Measurements from ENCODE around the gene AMACR.

The AMACR gene

GRCh38 chr5:34007201-34007620 is 639 bp downstream of the AMACR start:
- no peak for DNase-seq (ENCODE audit: low spot score)

DNA sequence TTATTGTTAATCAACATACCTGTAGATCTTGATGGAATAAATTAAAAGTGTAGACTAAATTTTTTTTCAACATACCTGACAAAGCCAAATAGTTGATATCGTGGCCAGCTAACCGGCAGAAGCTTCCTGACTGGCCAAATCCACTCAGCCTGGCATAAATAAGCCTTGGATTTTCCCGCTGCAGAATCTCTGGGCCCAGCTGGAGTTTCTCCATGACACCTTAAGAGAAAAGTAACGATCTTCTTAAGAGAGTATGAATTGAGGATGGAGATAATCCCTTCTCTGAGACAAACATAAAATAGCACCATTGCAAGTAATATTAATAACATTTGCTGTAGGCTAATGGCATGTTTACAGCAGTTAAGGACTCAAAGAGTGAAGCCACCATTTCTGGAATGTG is 2.2 kb downstream of the AMACR start:
- DNase-seq (ENCODE audit: low spot score), result no peak

DNA sequence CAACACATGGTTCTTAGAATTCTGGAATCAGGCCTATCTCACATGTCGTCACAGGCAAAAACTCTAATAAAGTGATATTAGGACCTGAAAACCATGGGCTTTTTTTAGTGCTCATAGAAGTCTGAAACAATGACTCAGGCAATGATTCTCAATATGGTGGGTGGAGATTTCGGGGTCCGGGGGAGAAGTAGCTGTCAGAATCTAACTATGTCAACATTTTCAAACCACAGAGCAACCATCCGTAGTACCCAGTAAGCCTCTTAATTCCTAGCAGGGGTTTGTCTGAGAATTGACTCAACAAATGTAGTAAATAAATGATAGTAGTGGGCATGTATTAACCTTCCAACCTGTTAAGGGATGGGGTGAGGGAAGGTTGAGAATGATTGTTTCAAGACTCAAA is 2.6 kb downstream of the AMACR start:
- no peak for DNase-seq (ENCODE audit: low spot score)

- no peak for DNase-seq (ENCODE audit: low spot score)
Observed at GRCh38 chr5:34003941-34004340, 3.9 kb downstream of the AMACR start.

DNA sequence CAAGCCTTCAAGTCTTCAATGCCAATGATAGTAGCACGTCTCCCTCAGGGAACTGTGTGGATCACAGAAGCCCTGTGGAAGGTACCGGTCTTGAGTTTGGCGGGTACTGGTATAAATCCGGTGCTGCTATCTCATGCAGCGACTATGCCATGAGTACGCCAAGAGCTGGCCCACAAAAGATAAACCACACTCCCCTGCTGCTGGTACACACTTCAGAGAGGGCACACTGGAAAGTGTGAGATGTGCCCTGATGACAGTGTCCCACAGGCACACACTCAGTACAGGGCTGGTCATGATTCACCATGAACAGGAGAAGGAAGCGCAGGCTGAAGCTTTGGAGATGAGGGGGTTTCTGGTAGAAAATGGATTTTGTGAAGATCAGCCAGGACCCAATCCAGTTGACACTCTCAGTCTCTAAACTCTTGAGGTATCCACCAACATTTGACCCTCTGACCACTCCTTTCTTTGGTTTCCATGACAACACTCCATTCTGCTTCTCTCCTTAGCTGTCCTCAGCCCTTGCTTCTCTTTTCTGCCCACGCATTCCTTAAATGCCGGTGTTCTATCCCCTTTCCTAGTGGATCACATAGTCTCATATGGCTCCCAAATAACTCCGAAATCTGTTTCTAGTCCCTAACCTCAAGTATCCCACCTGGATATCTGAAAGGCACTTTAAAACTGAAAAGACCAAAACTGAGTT is 5.1 kb downstream of the AMACR start:
- DNase-seq (ENCODE audit: low spot score), result no peak

DNA sequence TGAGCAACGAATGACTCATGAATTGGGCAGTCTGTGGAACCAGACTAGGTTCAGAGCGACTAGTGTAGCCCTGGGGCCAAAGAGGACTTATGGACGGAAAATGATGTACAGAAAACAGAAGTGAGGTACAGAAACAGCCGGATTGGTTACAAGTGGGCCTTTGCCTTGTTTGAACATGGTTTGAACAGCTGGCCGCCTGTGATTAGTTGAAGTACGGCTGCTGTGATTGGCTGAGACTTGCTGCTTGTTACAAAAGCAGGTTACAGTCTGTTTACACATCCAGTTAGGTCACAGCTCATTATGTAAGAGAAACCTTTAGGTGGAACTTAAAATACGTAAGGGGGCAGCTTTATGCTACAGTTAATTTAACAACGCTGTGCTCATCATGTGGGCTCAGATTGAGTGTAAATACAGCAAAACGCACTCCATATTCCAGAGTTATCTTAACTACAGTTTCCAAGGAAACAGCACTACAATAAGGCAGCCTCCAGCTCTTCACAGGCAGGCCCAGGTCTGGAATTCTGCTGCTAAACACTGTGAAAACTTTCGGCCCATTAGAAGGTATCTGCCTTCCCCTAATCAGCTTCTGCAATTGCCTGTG is 6.5 kb downstream of the AMACR start:
- DNase-seq (ENCODE audit: low spot score), result no peak

DNA sequence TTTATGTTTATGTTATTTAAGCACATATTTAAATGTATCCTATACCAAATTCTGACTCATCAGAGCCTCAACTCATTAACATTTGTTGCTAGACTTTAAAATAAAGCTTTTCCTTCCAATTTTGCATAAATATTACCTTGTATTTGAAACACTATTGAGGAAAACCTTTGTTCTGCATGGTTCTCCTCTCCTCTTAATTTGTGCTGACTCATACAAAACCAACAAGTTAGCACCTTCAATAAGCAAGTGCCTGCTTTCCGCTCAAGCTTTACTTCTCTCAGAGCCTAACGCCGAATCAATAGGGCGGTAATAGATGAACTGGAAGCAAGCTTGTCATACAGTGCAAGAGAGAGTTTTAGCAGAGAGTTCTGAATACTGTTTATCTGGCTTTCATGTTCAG is 7.9 kb downstream of the AMACR start:
- DNase-seq (ENCODE audit: low spot score), result no peak

DNA sequence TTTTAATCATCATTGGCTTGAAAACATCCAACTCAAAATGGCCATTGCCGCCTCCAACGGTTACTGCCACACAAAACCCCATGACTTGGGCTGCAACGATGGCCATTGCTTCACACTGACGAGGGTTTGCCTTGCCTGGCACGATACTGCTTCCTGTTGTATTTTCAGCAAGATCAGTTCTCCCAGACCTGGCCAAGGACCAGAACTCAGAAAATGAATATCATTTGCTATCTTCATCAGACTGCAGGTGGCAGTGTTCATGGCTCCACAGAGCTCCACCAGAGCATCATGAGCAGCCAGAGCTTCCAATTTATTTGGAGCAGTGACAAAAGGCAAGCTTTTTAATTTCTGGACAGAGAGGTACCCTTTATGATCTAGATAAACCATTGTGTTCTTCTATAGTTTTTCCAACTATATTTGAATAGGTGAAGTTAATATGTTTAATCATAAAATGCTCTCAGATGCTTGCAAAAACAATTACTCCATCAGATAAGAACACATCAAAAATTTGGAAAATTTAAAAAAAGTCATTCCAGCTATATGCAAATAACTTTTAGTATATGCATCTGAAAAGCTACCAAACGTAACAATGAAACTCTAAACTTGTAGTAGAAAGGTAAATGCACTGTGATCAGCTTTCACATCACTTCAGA is 10.4 kb downstream of the AMACR start:
- DNase-seq (ENCODE audit: low spot score), result peak; percentile 52

GRCh38 chr5:33995865-33996264 is 12.0 kb downstream of the AMACR start:
- DNase-seq (ENCODE audit: low spot score), result no peak

GRCh38 chr5:33994845-33995244 is 13.0 kb downstream of the AMACR start:
- DNase-seq (ENCODE audit: low spot score), result peak; percentile 49

GRCh38 chr5:33992864-33993263 is 15.0 kb downstream of the AMACR start:
- no peak for DNase-seq (ENCODE audit: low spot score)

- no peak for DNase-seq (ENCODE audit: low spot score)
Observed at GRCh38 chr5:33985447-33985846, 22.4 kb downstream of the AMACR start.

DNA sequence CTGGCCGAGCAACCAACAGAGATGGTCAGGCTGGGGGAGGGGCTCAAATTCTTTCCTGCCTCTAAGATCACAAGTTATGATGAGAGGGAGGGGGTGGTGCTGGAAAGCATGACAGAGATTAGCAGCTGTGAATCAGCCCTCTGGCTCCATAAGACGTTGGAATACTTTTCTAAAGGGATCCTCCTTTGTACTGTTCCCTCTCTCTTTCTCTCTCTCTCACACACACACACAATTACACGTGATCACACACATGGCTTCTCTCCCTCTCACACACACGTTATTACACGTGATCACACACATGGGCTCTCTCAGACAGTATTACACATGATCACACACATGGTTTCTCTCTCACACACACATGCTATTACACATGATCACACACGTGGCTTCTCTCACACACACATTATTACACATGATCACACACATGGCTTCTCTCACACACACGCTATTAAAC is 23.2 kb downstream of the AMACR start, which contains the start of gene SLC45A2:
SLC45A2 (minus strand) TSS at position 23 of the 454 bp plus-strand sequence. CDS start 110 bp downstream, outside the sequence.
- no peak for DNase-seq (ENCODE audit: low spot score)

GRCh38 chr5:33984178-33984577 is 23.7 kb downstream of the AMACR start:
- DNase-seq (ENCODE audit: low spot score), result no peak

GRCh38 chr5:33981408-33982162 is 26.3 kb downstream of the AMACR start:
- DNase-seq (ENCODE audit: low spot score), result no peak

- DNase-seq (ENCODE audit: low spot score), result no peak
Observed at GRCh38 chr5:33980030-33980429, 27.8 kb downstream of the AMACR start.

DNA sequence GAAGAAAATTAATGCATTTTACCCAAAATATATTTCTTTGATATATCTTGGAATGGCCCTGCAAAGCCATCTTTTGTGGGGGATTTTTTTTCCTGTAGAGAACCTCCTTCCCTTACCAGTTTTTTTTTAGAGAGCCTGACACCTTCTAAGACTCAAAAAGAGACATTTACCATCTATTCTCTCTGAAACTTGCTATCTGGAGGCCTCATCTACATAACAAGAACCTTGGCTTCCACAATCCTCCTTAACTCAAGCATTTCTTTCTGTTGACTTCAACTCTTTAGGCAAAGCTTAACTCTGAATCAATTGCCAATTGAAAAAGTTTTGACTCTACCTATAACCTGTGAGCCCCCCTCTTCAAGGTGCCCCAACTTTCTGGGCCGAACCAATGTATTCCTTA is 29.5 kb downstream of the AMACR start:
- DNase-seq (ENCODE audit: low spot score), result no peak

- no peak for DNase-seq (ENCODE audit: low spot score)
Observed at GRCh38 chr5:33976307-33976706, 31.5 kb downstream of the AMACR start.

GRCh38 chr5:33975852-33976251 is 32.0 kb downstream of the AMACR start:
- no peak for DNase-seq (ENCODE audit: low spot score)

DNA sequence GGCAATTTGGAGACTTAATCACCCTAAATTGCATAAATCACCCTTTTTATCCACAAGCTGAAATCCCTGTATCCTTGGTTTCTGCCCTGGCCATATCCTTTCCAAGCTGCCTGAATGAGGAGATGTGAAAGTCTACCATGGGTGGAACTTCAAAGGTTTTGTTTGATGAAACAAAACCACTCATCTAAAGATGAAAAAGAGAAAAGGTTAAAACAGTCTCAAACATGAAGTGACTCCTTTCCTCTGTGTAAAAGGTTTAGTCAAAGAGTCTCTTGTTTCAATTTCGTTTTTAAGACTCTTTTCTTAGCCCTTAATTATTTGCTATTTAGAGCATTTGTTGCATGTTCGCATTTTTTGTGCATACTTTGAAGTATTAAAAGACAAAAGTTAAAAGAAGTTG is 34.6 kb downstream of the AMACR start:
- DNase-seq (ENCODE audit: low spot score), result peak; percentile 9

- peak; percentile 34 for DNase-seq (ENCODE audit: low spot score)
Observed at GRCh38 chr5:33969572-33970452, 38.0 kb downstream of the AMACR start.

All from activated CD4-positive, alpha-beta T cell treated with anti-CD3 and anti-CD28 coated beads, Interleukin-2, Interleukin-4, amounts not matched to agents 100 ng/mL and 50 ng/mL, durations not matched to agents 16 hours and 8 hours (primary cell).